Measurements from ENCODE around the gene CTNNA1.

CTNNA1 gene

DNA sequence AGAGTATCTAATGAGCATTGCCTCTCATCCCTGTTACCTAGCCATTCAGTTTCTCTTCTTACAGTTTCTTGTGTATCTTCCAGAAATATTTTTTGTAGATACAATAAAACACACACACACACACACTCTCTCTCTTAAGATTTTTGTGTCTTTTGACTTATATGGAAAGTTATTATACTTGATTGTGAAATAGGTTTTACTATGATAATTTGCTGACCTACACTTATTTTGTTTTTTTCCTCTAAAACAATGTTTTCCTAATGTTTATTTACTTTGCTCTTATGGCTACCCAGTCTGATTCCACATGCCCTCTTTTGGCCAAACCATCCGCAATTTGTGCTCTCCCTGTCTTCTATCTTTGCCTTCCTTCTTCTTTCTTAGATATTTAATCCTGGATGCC is 96.7 kb downstream of the CTNNA1 start:
- no peak for DNase-seq (ENCODE audit: low read depth)

GRCh38 chr5:138850865-138851435 is 97.7 kb downstream of the CTNNA1 start:
- DNase-seq (ENCODE audit: low read depth), result no peak

GRCh38 chr5:138853132-138853531 is 99.9 kb downstream of the CTNNA1 start:
- DNase-seq (ENCODE audit: low read depth), result no peak

DNA sequence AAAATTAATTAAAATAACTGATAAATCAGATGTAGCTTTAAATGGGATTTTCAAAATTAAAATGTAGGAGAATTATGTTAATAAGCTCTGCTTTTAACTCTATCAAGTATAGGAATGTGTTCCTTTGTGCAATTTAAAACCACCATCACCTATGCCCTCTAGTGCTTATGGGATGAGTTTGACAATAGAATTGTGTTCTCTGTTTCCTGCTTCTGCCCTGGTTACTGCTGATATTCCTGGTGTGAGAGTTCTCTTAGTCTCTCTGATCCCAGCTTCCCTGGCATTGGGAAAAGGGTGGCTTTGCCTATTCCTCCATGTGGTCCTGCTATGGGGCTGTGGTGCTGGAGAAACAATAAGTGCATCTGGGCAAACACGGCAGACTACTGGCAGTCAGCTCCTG is 113.8 kb downstream of the CTNNA1 start:
- DNase-seq (ENCODE audit: low read depth), result no peak

DNA sequence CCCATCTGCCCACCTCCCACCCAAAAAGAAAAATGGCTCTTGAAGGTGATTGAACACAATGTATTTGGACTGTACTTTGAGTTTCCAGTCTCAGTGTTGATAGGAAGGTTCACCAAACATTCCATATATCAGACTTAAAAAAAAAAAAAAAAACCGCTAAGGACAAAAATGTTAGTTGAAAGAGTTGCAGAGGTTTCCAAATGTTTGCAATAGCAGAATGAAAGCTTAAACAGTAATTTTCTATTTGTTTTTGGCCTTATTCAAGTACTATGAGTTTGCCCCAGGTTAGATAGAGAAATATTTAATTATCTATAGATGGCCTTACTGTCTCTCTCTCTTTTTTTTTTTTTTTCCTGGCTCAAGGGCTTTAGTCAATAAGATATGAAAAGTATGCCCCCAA is 115.8 kb downstream of the CTNNA1 start:
- DNase-seq (ENCODE audit: low read depth), result no peak

DNA sequence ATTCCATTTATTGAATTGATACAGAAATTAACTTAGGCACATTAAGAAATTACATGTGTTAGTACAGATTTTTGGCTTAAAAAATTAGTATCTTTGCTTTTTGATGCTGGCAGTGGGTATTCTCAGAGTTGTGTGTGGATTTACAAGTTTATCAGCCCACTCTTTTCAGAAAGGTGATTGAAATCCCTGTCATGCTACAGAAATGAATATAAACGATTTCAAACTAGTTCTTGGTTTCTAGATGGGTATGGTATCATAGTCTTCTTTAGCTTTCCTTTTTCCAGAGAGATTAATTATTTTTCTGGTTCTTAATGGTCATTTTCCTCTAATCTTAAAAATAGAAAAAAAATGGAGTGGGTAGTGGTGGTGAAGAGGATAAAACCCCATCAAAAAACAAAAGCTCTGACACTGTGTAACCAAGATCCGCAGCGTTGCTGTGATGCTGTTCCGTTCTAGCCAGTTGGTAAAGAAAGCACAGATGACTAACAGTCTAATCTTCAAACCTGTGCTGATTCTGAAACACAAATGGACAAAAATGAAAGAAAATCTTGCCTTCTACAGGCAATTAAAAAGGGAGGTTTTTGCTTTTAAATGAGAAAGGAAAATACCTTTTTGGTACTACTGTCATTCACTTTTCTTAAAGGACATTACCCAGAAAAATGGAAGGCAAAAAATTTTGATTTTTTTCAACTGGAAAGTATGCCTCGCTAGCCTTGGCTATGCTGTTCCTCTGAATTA is 116.7 kb downstream of the CTNNA1 start:
- no peak for DNase-seq (ENCODE audit: low read depth)

- no peak for DNase-seq (ENCODE audit: low read depth)
Observed at GRCh38 chr5:138870611-138871010, 117.4 kb downstream of the CTNNA1 start.

DNA sequence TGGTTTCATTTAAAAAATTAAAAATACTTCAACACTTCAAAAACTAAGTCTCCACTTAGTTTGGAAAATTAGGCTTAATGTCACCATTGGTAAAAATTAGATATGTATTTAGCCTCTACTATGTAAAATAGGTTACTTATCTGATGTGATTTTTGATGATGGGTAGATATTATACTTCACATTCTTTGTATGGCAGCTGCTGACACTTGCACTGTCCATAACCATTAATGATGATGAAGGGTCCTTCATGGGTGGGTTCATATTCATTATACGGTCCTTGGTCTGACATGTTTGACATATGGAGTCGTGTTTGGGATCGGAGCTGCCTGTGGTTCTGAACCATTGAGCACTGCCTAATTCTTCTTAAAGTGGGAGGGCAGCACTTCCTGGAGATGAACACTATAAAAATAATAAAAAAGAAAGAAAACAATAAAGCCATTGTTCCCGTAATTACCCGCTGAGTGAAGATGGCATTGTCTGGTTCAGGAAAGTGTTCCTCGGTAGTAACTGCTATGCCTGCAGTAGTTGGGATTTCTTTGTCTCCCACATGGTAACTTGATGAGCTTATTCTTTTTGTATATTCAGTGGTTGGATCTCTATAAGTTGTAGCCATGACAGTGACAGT is 119.7 kb downstream of the CTNNA1 start:
- no peak for DNase-seq (ENCODE audit: low read depth)

DNA sequence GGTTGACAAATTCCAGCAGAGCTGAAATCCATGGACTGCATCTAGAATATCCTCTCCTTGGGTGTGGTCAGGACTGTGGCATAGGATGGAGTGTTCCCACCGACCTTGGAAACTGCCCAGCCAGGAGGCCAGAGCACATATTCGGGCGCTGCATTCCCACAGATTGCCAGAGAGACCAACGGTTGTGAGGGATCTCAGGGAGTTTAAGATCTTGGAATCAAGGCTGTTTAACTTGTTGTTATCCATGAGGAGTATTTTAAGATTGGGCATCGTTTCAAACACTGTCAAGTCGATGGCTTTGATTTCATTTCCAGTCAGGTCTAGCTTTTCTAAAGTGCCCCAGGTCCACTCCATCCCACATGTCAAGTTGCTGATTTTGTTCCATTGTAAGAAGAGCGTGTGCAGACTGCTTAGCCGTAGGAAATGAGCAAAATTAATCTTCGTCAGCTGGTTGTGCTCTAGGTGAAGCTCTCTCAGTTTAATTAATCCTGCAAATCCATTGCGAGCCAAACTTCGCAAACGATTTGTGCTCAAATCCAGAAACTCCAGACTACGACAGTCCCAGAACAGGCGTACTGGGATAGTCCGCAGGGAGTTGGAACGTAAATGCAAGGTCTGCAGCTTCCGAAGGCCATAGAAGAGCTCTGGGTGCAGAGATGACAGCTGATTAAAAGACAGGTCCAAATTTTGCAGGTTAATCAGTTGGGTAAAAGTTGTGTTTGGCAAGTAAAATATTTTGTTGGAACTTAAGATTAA is 120.4 kb downstream of the CTNNA1 start:
- no peak for DNase-seq (ENCODE audit: low read depth)

DNA sequence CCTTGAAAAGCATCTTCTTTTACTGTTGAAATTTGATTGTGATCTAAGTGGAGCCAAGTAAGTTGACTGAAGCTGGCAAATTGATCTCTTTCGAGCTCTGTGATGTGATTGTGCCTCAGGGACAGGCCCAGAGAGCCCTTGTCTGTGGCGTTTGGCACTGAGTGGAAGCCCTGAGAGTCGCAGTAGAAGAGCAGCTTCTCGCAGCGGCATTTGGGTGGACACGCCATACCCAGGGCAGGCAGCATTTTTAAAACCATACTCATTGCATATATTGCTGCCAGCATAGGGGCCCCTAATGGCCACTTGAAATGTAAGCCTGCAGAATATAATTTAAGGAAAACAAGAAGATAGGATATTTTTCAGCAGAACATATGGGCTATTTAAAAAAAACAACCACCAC is 121.0 kb downstream of the CTNNA1 start:
- no peak for DNase-seq (ENCODE audit: low read depth)

GRCh38 chr5:138874771-138875551 is 121.7 kb downstream of the CTNNA1 start, which contains the start of gene LRRTM2:
Gene LRRTM2 (minus strand): TSS chr5:138875335. CDS start chr5:138874911, 424 bp downstream.
- DNase-seq (ENCODE audit: low read depth), result peak; percentile 27

DNA sequence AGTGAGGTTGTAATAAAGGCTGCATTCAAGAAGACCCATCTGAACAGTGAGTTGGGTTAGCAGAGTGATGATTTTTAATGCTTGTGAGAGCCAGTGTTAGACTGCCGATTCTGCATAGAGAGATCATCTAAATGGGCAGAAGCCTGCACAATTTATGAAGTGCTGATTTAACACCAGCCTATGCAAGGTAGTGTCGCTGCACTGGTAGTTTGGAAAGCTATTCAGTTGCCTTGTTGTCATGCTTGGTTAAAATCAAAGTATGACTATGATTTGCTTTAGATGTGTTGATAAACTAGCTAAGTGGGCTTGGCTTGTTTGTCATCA is 122.3 kb downstream of the CTNNA1 start:
- no peak for DNase-seq (ENCODE audit: low read depth)

- no peak for DNase-seq (ENCODE audit: low read depth)
Observed at GRCh38 chr5:138875946-138876345, 122.7 kb downstream of the CTNNA1 start.

DNA sequence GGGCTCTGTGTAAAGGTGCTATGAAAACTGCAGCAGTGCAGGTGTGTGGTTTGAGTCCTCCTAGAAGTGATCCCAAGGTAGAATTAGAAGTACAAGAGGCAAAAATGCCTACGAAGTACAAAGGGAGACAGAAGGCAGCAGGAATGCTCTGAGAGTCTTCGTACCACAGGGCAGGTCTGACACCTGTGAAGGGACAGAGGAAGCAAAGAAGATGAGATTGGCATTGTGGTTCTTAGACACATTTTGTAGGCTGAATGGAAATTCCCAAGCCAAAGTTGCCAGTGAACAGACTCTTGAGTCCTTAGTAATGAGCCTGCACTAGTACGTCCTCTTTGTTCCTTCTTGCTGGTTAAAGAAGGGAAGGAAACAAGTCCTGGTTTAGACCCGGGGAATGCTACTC is 123.6 kb downstream of the CTNNA1 start:
- DNase-seq (ENCODE audit: low read depth), result no peak

- no peak for DNase-seq (ENCODE audit: low read depth)
Observed at GRCh38 chr5:138878437-138879235, 125.4 kb downstream of the CTNNA1 start.

DNA sequence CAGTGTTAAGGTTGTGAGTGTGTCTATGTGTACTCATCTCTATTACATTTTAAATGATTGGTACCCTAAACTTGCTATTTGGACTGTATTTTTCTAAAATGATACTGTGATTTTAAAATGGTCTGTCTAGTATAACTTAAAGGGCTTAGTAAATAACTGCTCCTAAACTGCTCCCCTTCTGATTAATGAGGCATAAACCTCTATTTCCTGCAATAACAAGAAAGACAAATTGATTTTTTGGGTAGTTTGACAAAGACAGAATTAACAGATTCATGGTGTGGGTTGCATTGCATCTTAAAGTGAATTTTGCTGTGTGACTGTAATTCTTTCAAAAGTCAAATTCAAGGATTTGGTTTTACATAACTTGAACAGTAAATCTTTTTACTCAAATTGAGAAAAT is 130.0 kb downstream of the CTNNA1 start:
- no peak for DNase-seq (ENCODE audit: low read depth)

GRCh38 chr5:138884094-138884493 is 130.9 kb downstream of the CTNNA1 start:
- no peak for DNase-seq (ENCODE audit: low read depth)

DNA sequence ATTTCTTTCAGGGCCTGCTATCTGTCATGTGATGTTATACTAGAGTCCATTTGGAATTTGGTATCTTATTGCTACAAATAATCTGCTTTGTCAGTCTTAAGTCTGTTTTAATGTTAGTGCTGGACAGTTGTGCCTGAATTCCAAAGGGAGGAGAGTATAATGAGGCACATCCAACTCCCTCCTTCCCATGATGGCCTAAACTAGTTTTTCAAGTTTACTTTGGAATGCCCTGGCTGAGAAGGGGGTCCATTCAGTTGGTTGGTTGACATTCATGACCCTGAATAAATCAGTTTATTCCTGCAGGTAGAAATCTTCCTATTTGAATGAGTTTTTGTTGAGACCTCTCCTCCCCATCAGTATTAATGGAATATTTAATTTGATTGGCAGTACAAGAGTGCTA is 131.3 kb downstream of the CTNNA1 start:
- DNase-seq (ENCODE audit: low read depth), result no peak

DNA sequence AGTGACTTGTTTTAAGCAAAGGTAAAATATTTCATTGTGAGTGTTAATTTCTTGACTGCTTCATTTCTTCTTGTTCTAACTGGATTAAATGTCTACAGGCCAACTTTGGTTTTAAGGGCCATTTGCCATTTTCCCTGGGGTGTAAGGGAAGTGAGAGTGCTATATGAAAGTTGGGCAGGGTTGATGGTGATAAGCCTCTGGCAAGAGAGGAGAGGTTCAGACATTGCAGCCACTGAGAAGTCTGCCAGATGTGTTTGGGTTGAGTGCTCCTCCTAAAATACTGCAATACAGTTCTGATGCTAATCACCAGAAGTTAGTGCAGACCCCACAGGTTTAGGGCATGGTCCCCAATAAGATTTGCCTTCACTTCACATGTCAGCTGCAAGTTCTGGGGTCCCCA is 136.8 kb downstream of the CTNNA1 start:
- DNase-seq (ENCODE audit: low read depth), result no peak

GRCh38 chr5:138890644-138891043 is 137.4 kb downstream of the CTNNA1 start:
- no peak for DNase-seq (ENCODE audit: low read depth)

GRCh38 chr5:138895918-138896317 is 142.7 kb downstream of the CTNNA1 start:
- DNase-seq (ENCODE audit: low read depth), result no peak
